BJ (cell line): ENCODE results near the gene TBC1D8. TPM values are rescaled to one million over a fixed set of nuclear protein-coding genes. Genes with fewer than 3 reads are reported as not detected.

Experiments
- CTCF ChIA-PET: fragments of 350-600 bp; formaldehyde crosslinking; extraction: SDS; loops from one replicate; lab custom pipeline; 2021; ENCODE audit warnings: antibody characterized with exemption, inconsistent platforms; lab: Yijun Ruan, JAX
- POLR2A ChIA-PET: fragments of 300-600 bp; sonication (Branson Sonifier 250); formaldehyde crosslinking; extraction: SDS; loops from one replicate; lab custom pipeline; 2021; ENCODE audit warnings: antibody characterized with exemption; lab: Charles Lee
- DNase-seq: peaks from one replicate; pipeline ENCODE4 v3.0.0-alpha.2; 2011; ENCODE audit warnings: low read depth
- H3K27me3 ChIP-seq: 2 replicates; pipeline ENCODE4 v1.6.0; 2011; ENCODE audit warnings: low read length; ENCODE audit not compliant: control insufficient read depth, insufficient read depth
- H3K36me3 ChIP-seq: 2 replicates; pipeline ENCODE4 v1.5.1; 2011; ENCODE audit warnings: low read length; ENCODE audit not compliant: control insufficient read depth, insufficient read depth
- H3K4me3 ChIP-seq: 2 replicates; pipeline ENCODE4 v1.5.1; 2011; ENCODE audit warnings: low read depth, mild to moderate bottlenecking, control low read depth, low read length
- CTCF ChIP-seq: IDR thresholded peaks from 2 replicates; pipeline ENCODE4 v1.5.1; 2011; ENCODE audit warnings: low read depth, mild to moderate bottlenecking, control low read depth, inconsistent platforms, low read length, moderate library complexity; ENCODE audit not compliant: insufficient read depth
- polyA plus RNA-seq: library from polyadenylated mRNA; depleted of rRNA; stranded (reverse); fragments of >200 nt; gene quantifications from 2 replicates; pipeline ENCODE4 v1.2.3, GENCODE V29; 2011

TBC1D8 gene
- polyA plus RNA-seq, 1 experiment: 8.8 TPM

GRCh38 chr2:100987974-100988373, 163.2 kb downstream of the TBC1D8 start:
- ChIA-PET CTCF (interaction anchor here (1.2 to 7.5 kb wide), 6 partner anchors 217 to 381 kb away, joined by 3 to 96 read pairs (median 6); no protein-coding TSS in a partner anchor), POLR2A (no interaction called here)
- Histone ChIP-seq H3K4me3 (no peak overlapping the region), H3K27me3 (no peaks in the 10 kb centered on the region), H3K36me3 (peaks cover 9% of the 10 kb centered on the region; the same call in 1 of the 2 replicates)
- no peak for DNase-seq
- TF ChIP-seq CTCF: no peak

- TF ChIP-seq CTCF: no peak
- no peak for DNase-seq
- CTCF ChIA-PET: interaction anchor here (0.8 to 7.5 kb wide), 7 partner anchors 25 to 381 kb away, joined by 3 to 96 read pairs (median 5); no protein-coding TSS in a partner anchor
- Histone ChIP-seq H3K36me3 (peaks cover 9% of the 10 kb centered on the region; the same call in 1 of the 2 replicates), H3K4me3 (no peak overlapping the region), H3K27me3 (no peaks in the 10 kb centered on the region)
- POLR2A ChIA-PET: no interaction called here
Measured at GRCh38 chr2:100987536-100987935, 163.6 kb downstream of the TBC1D8 start.

- no peak for TF ChIP-seq CTCF
- peaks cover 12% of the 10 kb centered on the region for H3K36me3 ChIP-seq
- no peak overlapping the region for H3K4me3 ChIP-seq
- CTCF ChIA-PET: interaction anchor here (0.7 to 7.5 kb wide), 9 partner anchors 8 to 379 kb away, joined by 3 to 96 read pairs (median 5); no protein-coding TSS in a partner anchor
- POLR2A ChIA-PET: no interaction called here
- no peak for DNase-seq
- H3K27me3 ChIP-seq: no peaks in the 10 kb centered on the region; the same call in 1 of the 2 replicates
Measured at GRCh38 chr2:100986157-100986556, 165.0 kb downstream of the TBC1D8 start.

GRCh38 chr2:100984892-100985307, 166.3 kb downstream of the TBC1D8 start:
- no peak overlapping the region for H3K4me3 ChIP-seq
- H3K36me3 ChIP-seq: peaks cover 8% of the 10 kb centered on the region
- ChIA-PET CTCF (interaction anchor here (0.7 to 7.5 kb wide), 5 partner anchors 20 to 260 kb away, joined by 3 to 96 read pairs (median 5); no protein-coding TSS in a partner anchor), POLR2A (no interaction called here)
- DNase-seq: no peak
- H3K27me3 ChIP-seq: no peaks in the 10 kb centered on the region; the same call in 1 of the 2 replicates
- TF ChIP-seq CTCF: peak; percentile 87

- no peak for DNase-seq
- Histone ChIP-seq H3K4me3 (no peak overlapping the region), H3K27me3 (no peaks in the 10 kb centered on the region; the same call in 1 of the 2 replicates), H3K36me3 (peaks cover 8% of the 10 kb centered on the region)
- CTCF ChIA-PET: interaction anchor here (1.4 to 2.2 kb wide), 6 partner anchors 19 to 376 kb away, joined by 4 to 23 read pairs (median 6); no protein-coding TSS in a partner anchor
- POLR2A ChIA-PET: no interaction called here
- TF ChIP-seq CTCF: no peak
Measured at GRCh38 chr2:100983684-100984310, 167.4 kb downstream of the TBC1D8 start.
